ENCODE data around the gene BCAT1. TPM values are rescaled to one million over a fixed set of nuclear protein-coding genes. Genes with fewer than 3 reads are reported as not detected.

BCAT1 gene
- total RNA-seq, 2 donors from 2014 or later, result 53.4 to 71.1 TPM

DNA sequence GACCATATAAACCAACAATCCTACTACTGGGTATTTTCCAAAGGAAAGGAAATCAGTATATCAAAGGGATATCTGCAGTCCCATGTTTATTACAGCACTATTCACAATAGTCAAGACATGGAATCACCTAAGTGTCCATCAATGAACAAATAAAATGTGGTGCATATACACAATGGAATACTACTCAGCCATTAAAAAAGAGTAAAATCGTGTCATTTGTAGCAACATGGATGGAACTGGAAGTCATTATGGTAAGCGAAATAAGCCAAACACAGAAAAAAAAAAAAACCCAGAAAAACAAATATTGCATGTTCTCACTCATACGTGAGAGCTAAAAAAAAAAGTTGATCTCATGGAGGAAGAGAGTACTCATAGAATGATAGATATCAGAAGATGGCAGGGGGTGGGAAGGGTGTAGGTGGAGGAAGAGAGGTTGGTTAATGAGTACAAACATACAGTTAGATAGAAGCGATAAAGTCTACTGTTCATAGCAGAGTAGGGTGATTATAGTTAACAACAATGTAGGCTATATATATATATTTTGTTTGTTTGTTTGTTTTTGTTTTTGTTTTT lies 49.3 kb downstream of the BCAT1 start:
- no peak overlapping the region for H3K27ac Mint-ChIP-seq
- peaks cover 2 to 4% of the 10 kb centered on the region in 2 donors for H3K36me3 Mint-ChIP-seq (ENCODE audit: insufficient read depth in 2 of 2)
- peaks cover 49% of the 10 kb centered on the region for H3K4me1 Mint-ChIP-seq (ENCODE audit: low read depth)
- H3K4me3 Mint-ChIP-seq, result peak overlapping the region in 1 of 2 donors; percentile 16
- H3K9me3 Mint-ChIP-seq, result no peaks in the 10 kb centered on the region
- H3K27me3 Mint-ChIP-seq (ENCODE audit: low read depth), result peaks cover 39% of the 10 kb centered on the region
- peak in 1 of 2 donors; percentile 11 for ATAC-seq (replicated peaks in 1 of 2)
- DNase-seq, result peak in 1 of 2 donors; percentile 19

DNA sequence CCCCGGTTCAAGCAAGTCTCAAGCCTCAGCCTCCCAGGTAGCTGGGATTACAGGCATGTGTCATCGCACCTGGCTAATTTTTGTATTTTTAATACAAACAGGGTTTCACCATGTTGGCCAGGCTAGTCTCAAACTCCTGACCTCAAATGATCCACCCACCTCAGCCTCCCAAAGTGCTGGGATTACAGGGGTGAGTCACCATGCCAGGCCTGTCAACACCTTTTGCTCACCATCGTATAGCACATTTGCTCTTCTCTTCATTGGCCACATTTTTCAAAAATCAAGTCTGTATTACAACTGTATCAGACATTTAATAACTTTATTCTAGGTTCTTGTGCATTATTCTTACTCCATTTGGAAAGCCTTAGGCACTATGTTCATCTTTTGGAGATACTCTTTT lies 50.3 kb downstream of the BCAT1 start:
- DNase-seq (no peak), ATAC-seq (replicated peaks in 1 of 2) (no peak)
- Mint-ChIP-seq H3K27ac (peak overlapping the region; percentile 6), H3K4me1 (ENCODE audit: low read depth) (peaks cover 45% of the 10 kb centered on the region), H3K36me3 (ENCODE audit: insufficient read depth in 2 of 2) (peaks cover 2 to 4% of the 10 kb centered on the region in 2 donors), H3K4me3 (no peak overlapping the region), H3K27me3 (ENCODE audit: low read depth) (peaks cover 42% of the 10 kb centered on the region), H3K9me3 (no peaks in the 10 kb centered on the region)

DNA sequence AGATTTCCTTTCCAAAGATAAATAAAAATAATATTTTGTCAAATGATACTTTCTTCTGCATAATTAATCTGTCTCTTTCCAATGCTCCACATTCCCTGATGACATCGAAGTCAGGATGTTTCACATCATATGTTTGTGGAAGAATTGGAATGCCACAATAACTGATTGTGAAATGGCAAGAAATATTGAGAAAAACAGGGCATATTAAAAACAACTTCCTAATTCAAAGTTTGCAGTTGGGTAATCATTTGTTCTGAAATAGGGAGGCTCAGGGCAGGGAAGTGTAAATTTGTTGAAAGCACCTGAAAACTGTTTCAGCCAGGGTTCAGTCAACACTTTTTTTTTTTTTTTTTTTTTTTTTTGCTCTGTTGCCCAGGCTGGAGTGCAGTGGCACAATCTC lies 50.7 kb downstream of the BCAT1 start:
- H3K4me3 Mint-ChIP-seq, result no peak overlapping the region
- DNase-seq (no peak), ATAC-seq (replicated peaks in 1 of 2) (no peak)
- peaks cover 41% of the 10 kb centered on the region for H3K4me1 Mint-ChIP-seq (ENCODE audit: low read depth)
- peaks cover 38% of the 10 kb centered on the region for H3K27me3 Mint-ChIP-seq (ENCODE audit: low read depth)
- no peak overlapping the region for H3K27ac Mint-ChIP-seq
- peaks cover 2 to 4% of the 10 kb centered on the region in 2 donors for H3K36me3 Mint-ChIP-seq (ENCODE audit: insufficient read depth in 2 of 2)
- H3K9me3 Mint-ChIP-seq, result no peaks in the 10 kb centered on the region

DNA sequence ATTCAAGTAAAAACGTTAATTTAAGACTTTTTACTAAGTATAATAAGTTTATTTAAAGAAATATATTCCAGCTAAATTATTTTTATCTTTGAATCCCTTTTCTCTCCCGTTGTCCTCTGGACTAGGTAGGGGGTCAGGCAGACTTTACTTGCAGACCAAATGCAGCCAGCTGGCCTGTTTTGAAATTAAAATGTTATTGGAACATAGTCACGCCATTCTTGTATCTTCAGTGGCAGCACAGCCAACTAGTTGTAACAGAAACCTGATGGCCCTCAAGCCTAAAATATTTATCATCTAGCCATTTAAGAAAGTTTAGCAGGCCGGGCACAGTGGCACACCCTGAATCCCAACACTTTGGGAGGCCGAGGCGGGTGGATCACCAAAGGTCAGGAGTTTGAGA lies 52.7 kb downstream of the BCAT1 start:
- Mint-ChIP-seq H3K27me3 (ENCODE audit: low read depth) (peaks cover 27% of the 10 kb centered on the region), H3K36me3 (ENCODE audit: insufficient read depth in 2 of 2) (peaks cover 2% of the 10 kb centered on the region in 2 donors), H3K4me1 (ENCODE audit: low read depth) (peaks cover 24% of the 10 kb centered on the region), H3K27ac (no peak overlapping the region), H3K4me3 (no peak overlapping the region), H3K9me3 (no peaks in the 10 kb centered on the region)
- DNase-seq, result no peak
- no peak for ATAC-seq (replicated peaks in 1 of 2)

DNA sequence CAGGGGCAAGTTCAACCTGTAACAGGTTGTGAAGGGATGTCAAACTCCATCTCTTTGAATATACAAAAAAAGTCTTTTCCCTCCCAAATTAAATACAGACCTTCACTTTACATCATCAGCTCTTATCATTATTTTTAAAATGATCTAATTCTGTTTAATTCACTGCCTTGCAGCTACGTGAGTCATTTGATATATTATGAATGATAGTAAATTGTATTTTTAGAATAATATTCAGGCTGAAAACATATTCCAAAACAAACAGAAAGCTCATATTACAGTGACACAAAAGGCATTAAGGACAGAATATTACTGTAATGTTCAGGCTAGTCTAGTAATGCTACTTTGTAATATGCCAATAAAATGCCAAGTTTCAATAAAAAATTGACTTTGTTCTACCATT lies 53.3 kb downstream of the BCAT1 start:
- no peak overlapping the region for H3K27ac Mint-ChIP-seq
- no peak overlapping the region for H3K4me3 Mint-ChIP-seq
- H3K4me1 Mint-ChIP-seq (ENCODE audit: low read depth), result peaks cover 18% of the 10 kb centered on the region
- H3K27me3 Mint-ChIP-seq (ENCODE audit: low read depth), result peaks cover 27% of the 10 kb centered on the region
- no peak for ATAC-seq (replicated peaks in 1 of 2)
- H3K36me3 Mint-ChIP-seq (ENCODE audit: insufficient read depth in 2 of 2), result peaks cover 0 to 2% of the 10 kb centered on the region in 2 donors
- DNase-seq, result no peak
- no peaks in the 10 kb centered on the region for H3K9me3 Mint-ChIP-seq

DNA sequence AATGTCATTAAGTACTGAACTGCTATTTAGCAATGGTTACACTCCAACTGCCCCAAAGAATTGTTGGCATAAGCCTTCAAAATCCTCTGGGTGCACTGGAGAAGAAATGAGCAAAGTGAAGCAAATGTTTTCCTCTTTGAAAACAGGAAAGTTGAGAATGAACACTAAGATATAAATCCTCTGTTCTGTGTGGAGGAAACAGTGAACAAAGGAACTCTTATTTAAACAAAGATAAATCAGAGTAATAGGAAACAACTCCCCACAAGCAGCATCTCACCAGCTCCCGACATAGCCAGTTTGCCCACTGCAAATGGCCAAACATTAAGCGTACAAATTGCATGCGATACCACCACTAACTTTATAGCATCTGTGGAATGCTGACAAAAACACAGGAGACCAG lies 54.0 kb downstream of the BCAT1 start:
- no peaks in the 10 kb centered on the region for H3K9me3 Mint-ChIP-seq
- H3K27me3 Mint-ChIP-seq (ENCODE audit: low read depth), result peaks cover 27% of the 10 kb centered on the region
- H3K4me1 Mint-ChIP-seq (ENCODE audit: low read depth), result peaks cover 11% of the 10 kb centered on the region
- no peak overlapping the region for H3K27ac Mint-ChIP-seq
- DNase-seq (no peak), ATAC-seq (replicated peaks in 1 of 2) (no peak)
- no peak overlapping the region for H3K4me3 Mint-ChIP-seq
- H3K36me3 Mint-ChIP-seq (ENCODE audit: insufficient read depth in 2 of 2), result peaks cover 0 to 2% of the 10 kb centered on the region in 2 donors

DNA sequence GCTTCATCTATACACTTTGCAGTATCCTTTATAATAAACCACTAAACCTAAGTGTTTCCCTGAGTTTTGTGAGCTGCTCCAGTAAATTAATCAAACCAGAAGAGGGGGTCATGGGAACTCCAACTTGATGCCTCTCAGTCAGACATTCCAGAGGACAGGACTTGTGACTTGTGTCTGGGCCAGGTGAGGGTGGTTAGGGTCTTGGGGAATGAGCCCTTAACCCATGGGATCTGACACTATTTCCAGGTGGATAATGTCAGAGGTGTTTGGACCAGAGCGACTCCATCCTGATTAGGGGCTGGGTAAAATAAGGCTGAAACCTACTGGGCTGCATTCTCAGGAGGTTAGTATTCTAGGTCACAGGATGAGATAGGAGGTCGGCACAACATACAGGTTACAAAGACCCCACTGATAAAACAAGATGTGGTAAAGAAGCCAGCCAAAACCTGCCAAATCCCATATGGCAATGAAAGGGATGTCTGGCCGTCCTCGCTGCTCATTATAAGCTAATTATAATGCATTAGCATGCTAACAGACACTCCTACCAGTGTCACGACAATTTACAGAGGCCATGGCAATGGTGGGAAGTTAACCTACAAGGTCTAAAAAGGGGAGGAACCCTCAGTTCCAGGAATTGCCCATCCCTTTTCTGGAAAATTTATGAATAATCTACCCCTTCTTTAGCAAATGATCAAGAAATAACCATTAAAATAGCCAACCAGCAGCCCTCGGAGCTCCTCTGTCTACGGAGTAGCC lies 58.7 kb downstream of the BCAT1 start:
- no peak for ATAC-seq (replicated peaks in 1 of 2)
- DNase-seq, result no peak
- H3K36me3 Mint-ChIP-seq (ENCODE audit: insufficient read depth in 2 of 2), result no peaks in the 10 kb centered on the region
- no peak overlapping the region for H3K27ac Mint-ChIP-seq
- peaks cover 13% of the 10 kb centered on the region for H3K27me3 Mint-ChIP-seq (ENCODE audit: low read depth)
- no peaks in the 10 kb centered on the region for H3K4me1 Mint-ChIP-seq (ENCODE audit: low read depth)
- no peaks in the 10 kb centered on the region for H3K9me3 Mint-ChIP-seq
- no peak overlapping the region for H3K4me3 Mint-ChIP-seq

DNA sequence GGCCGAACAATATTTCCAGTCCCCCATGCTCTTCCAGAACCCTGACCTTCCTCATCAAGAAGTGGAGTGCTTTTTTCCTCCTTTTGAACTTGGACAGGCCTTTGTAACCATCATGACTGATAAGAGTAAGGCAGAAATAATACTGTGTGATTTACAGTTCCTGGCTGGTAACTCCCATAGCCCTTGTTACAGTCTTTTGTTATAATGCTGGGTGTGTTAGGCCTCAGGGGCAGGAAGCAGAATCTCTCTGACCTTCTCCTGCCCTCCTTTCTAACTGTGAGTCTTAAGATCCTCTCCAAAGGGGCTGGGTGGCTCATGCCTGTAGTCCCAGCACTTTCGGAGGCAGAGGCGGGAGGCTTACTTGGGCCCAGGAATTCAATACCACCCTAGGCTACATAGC lies 59.5 kb downstream of the BCAT1 start:
- Mint-ChIP-seq H3K27me3 (ENCODE audit: low read depth) (peaks cover 5% of the 10 kb centered on the region), H3K36me3 (ENCODE audit: insufficient read depth in 2 of 2) (no peaks in the 10 kb centered on the region)

DNA sequence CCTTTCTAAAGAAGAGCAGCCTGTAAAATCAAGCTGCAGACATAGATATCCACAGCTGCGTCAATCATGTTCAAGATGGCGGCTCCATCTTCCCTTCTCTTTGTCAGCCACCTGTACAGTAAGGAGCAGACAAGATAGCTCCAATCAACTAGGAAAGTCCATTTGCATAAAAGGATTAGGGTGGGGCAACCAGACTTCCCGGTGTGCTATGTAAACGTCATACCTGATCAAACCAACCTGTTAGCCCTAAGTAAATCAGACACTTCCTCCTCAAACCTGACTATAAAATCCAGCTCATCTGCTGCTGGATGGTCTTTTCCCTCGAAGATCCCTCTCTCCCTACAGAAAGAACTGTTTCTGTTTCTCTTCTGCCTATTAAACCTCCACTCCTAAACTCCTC lies 60.1 kb downstream of the BCAT1 start:
- H3K27ac Mint-ChIP-seq, result no peak overlapping the region
- H3K27me3 Mint-ChIP-seq (ENCODE audit: low read depth), result peaks cover 4% of the 10 kb centered on the region
- no peak overlapping the region for H3K4me3 Mint-ChIP-seq
- H3K4me1 Mint-ChIP-seq (ENCODE audit: low read depth), result no peaks in the 10 kb centered on the region
- no peaks in the 10 kb centered on the region for H3K36me3 Mint-ChIP-seq (ENCODE audit: insufficient read depth in 2 of 2)
- ATAC-seq (replicated peaks in 1 of 2) (no peak), DNase-seq (no peak)
- no peaks in the 10 kb centered on the region for H3K9me3 Mint-ChIP-seq

More for the DNA sequence above, 59.5 kb downstream of the BCAT1 start:
- Mint-ChIP-seq H3K4me3 (no peak overlapping the region), H3K4me1 (ENCODE audit: low read depth) (no peaks in the 10 kb centered on the region), H3K27ac (no peak overlapping the region), H3K9me3 (no peaks in the 10 kb centered on the region)
- no peak for DNase-seq
- no peak for ATAC-seq (replicated peaks in 1 of 2)

DNA sequence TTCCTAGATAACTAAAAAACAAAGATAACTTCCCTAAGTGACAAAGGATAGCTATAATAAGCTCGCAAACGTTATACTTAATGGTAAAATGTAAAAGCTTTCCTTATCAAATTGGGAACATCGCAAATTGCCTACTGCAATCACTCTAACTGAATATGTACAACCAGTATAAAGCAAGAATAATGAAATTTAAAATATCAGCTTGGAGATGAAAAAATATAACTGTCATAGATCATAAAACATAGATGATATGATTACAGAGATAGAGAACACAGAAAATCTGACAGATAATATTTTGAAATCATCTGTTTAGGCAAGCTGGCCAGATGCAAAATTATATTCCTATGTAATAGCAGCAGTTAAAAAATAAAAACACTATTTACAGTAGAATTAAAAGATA lies 64.0 kb downstream of the BCAT1 start:
- Mint-ChIP-seq H3K9me3 (no peaks in the 10 kb centered on the region), H3K27ac (no peak overlapping the region), H3K36me3 (ENCODE audit: insufficient read depth in 2 of 2) (no peaks in the 10 kb centered on the region), H3K4me3 (no peak overlapping the region), H3K27me3 (ENCODE audit: low read depth) (peaks cover 5% of the 10 kb centered on the region), H3K4me1 (ENCODE audit: low read depth) (no peaks in the 10 kb centered on the region)
- DNase-seq, result no peak
- no peak for ATAC-seq (replicated peaks in 1 of 2)

DNA sequence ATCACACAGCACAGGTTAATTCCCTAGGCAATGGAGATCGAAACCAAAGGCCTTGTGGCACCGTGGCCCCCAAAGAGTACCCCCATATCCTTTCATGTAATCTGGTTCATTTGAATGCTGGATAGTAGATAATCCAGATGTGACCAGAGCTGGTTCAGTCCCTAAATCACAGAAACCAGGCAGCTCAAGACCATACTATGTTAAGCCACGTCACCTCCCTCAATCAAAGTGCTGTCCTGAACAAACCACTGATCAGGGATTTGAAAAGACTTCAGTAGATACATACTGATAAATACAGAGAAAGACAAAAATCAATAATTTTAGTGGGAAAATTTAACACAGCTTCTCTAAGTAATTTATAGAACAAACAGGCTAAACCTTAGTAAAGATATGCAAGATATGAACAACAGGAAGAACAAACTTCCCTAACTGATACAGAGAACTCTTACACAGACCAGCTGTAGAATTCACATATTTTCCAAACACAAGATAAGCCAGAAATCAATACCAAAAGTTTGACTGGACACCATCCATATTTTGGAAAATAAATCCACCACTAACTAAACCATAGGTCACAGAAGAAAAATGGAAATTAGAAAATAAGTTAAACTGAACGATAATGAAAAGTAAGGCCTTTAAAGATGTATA lies 67.1 kb downstream of the BCAT1 start:
- Mint-ChIP-seq H3K4me3 (no peak overlapping the region), H3K36me3 (ENCODE audit: insufficient read depth in 2 of 2) (no peaks in the 10 kb centered on the region), H3K4me1 (ENCODE audit: low read depth) (no peaks in the 10 kb centered on the region), H3K27ac (no peak overlapping the region), H3K27me3 (ENCODE audit: low read depth) (peaks cover 5% of the 10 kb centered on the region), H3K9me3 (no peaks in the 10 kb centered on the region)
- no peak for ATAC-seq (replicated peaks in 1 of 2)
- no peak for DNase-seq

DNA sequence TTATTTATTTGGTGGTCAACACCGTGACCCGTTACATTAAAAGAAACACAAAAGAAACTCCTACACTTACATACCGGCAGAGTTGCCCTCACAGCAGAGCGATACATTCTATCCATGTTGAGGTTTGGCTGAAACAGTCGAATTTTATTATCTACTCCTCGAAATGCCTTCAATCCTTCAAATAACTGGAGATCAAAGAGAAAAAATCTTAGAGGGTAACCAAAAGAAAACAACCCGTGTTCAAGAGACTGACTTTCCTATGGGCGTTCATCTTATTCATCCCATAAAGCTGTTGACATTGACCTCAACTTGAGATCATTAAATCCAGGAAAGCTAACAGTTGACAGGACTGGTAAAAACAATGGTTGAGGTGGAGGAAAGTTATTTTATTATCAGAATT lies 67.7 kb downstream of the BCAT1 start:
- Mint-ChIP-seq H3K4me1 (ENCODE audit: low read depth) (no peaks in the 10 kb centered on the region), H3K27ac (no peak overlapping the region), H3K36me3 (ENCODE audit: insufficient read depth in 2 of 2) (peaks cover 0 to 2% of the 10 kb centered on the region in 2 donors), H3K9me3 (no peaks in the 10 kb centered on the region), H3K27me3 (ENCODE audit: low read depth) (peaks cover 5% of the 10 kb centered on the region), H3K4me3 (no peak overlapping the region)
- ATAC-seq (replicated peaks in 1 of 2) (no peak), DNase-seq (no peak)

DNA sequence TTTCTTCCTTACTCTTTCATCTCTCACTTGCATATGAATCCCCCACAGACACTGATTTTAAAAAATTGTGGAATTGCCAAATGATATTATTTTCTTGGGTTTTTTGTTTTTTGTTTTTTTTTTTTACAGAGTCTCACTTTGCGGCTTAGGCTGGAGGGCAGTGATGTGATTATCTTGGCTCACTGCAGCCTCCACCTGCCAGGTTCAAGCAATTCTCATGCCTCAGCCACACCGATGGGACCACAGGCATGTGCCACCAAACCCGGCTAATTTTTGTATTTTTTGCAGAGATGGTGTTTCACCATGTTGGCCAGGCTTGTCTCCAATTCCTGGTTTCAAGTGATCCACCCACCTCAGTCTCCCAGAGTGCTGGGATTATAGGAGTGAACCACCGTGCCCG lies 68.2 kb downstream of the BCAT1 start:
- Mint-ChIP-seq H3K27me3 (ENCODE audit: low read depth) (peaks cover 5% of the 10 kb centered on the region), H3K4me1 (ENCODE audit: low read depth) (no peaks in the 10 kb centered on the region), H3K9me3 (no peaks in the 10 kb centered on the region), H3K27ac (no peak overlapping the region), H3K4me3 (no peak overlapping the region), H3K36me3 (ENCODE audit: insufficient read depth in 2 of 2) (peaks cover 0 to 2% of the 10 kb centered on the region in 2 donors)
- no peak for DNase-seq
- ATAC-seq (replicated peaks in 1 of 2), result no peak

Measured in activated T-cell treated with anti-CD3 and anti-CD28 coated beads, Interleukin-2, amount 50 U/mL, for 72 hours (primary cell).